Right lobe of liver (tissue), 4 donors: Measurements from ENCODE around the gene C1QTNF6.

ENCODE experiments used
- CTCF ChIP-seq, 4 donors: fragments of 200-600 bp in 3 of 4; fragments of 450-650 bp in 1 of 4; IDR thresholded peaks; one replicate each; pipeline versions ENCODE4 v1.5.1 to v1.8.0; 2016 to 2022; ENCODE audit warnings: antibody characterized with exemption in 4 of 4, mild to moderate bottlenecking in 2 of 4
- POLR2A ChIP-seq: fragments of 450-650 bp; IDR thresholded peaks from one replicate; pipeline ENCODE4 v1.6.1; 2017; ENCODE audit warnings: antibody characterized with exemption, mild to moderate bottlenecking
- donor health status: DM: no; HTN: no; CAD: no.
- donor health status: DM: no; HTN: no; CAD: no.
- donor health status: DM: no; HTN: yes; CAD: no.

GRCh38 chr22:37202001-37202555, 14.0 kb upstream of the C1QTNF6 start:
- TF ChIP-seq CTCF (IDR thresholded peaks at IDR 0.05), result no peak
- no peak for TF ChIP-seq POLR2A
